ENCODE data around the gene CDH2.
"Not testable (repeated sequence)": the region's sequence is repeated elsewhere in the genome, so short reads cannot be mapped to it uniquely, and the experiment has no call there.

DNA sequence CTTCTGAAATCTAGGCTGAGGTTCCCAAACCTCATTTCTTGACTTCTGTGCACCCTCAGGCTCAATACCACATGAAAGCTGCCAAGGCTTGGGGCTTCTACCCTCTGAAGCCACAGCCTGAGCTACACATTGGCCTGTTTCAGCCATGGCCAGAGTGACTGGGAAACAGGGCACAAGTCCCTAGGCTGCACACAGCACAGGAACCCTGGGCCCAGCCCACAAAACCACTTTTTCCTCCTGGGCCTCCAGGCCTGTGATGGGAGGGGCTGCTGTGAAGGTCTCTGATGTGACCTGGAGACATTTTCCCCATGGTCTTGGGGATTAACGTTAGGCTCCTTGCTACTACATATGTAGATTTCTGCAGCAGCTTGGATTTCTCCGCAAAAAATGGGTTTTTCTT, 270.7 kb downstream of the CDH2 start:
- TF ChIP-seq POLR2AphosphoS5 (IDR thresholded peaks at IDR 0.05; ENCODE audit: borderline replicate concordance, low read depth, low read length); EZH2 (IDR thresholded peaks at IDR 0.05); FOXP2 (optimal IDR thresholded peaks at IDR 0.05; ENCODE audit: control extremely low read depth, extremely low read length, insufficient read depth): not testable (repeated sequence)

All from SK-N-MC (cell line).